NCI-H146 treated with DMSO at 0.1 percent for 48 hours (cell line): ENCODE results near the gene TPRKB.
A peak's percentile ranks its signal among the peaks of the same experiment; 100 is the strongest.
"Not testable (repeated sequence)": the region's sequence is repeated elsewhere in the genome, so short reads cannot be mapped to it uniquely, and the experiment has no call there.

Source experiments
- DNase-seq: peaks from one replicate; lab custom pipeline; 2025; ENCODE audit not compliant: unreplicated experiment; lab: John Stamatoyannopoulos, UW

Gene TPRKB

DNA sequence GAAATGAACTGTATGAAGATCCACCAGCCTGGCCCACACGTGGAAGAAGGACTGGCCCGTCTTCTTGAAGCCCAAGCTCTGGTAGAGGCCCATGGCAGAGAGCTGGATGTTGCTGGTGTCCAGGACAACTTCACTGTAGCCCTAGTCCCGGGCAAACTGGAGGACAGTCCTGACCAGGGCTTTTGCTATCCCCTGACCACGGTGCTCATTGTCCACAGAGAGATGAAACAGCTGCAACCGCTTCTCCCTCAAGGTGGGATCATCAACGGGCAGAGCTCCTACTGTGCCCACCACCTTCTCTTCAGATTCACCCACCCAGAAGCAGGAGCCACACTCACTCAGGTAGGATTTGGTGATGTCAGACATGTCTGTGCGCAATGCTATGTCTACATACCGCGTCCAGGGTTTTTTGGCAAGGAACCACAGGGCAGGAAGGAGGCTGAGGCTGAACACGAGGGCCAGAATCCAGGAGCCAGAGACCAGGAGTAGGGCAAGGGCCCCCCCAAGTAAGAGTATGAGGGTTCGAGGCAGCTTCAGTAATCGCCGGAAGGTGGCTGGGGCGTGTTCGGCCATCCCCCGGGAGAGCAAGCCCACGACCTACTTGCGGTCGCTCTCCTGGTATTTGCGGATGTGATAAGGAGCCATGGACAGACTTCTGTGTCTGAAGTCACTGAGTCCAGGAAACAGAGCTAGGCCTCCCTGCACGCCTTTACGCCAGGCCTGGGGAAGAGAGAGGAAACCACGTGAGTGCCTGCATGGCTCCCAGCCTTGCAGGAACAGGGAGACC is 36.3 kb downstream of the TPRKB start:
- DNase-seq: no peak

DNA sequence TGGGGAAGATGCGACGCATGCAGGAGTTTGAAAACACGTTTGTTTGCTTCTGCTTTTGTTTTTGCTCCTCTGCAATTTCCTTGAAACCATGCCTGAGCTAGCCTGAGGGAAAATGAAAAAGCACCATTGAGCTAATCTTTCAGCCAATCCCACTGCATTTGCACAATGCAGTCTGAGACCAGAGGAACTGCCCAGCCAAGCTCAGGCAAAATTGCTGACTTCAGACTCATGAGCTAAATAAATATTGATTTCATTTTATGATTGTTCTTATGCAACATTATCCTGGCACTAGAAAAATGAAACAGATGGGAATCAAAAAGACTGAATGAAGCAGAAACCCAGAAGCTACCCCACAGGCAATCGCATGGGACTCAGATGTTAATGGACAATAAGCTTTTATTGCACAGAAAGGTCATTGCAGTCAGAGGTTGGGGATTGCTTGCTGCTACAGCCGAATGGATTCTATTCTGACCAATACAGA is 37.0 kb downstream of the TPRKB start:
- peak; percentile 36 for DNase-seq

DNA sequence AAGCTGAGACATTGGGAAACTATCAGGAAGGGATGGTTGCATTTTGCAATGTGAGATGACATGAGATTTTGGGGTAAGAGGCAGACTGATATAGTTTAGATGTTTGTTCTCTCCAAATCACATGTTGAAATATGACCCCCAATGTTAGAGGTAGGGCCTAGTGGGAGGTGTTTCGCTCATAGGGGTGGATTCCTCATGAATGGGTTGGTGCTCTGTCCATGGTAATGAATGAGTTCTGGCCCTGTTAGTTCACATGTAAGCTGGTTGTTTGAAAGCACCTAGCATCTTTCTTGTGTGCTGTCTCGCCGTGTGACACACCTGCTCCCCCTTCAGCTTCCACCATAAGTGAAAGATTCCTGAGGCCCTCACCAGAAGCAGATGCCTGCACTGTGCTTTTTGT is 37.7 kb downstream of the TPRKB start:
- DNase-seq: no peak

DNA sequence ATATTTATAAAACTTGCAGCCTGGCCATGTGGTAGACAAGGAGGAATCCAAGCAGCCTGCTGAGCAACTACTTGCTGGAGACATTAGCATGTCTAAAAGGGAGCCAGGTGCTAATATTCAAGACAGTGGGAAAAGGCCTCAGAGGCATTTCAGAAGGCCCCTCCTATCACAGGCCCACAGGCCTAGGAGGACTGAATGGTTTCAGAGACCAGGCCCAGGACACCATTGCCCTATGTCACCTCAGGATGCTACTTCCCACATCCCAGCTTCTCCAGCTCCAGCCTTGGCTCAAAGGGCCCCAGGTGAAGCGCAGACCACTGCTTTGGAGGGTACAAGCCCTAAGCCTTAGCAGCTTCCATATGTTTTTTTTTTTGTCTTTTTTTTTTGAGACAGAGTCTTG is 39.0 kb downstream of the TPRKB start:
- no peak for DNase-seq

DNA sequence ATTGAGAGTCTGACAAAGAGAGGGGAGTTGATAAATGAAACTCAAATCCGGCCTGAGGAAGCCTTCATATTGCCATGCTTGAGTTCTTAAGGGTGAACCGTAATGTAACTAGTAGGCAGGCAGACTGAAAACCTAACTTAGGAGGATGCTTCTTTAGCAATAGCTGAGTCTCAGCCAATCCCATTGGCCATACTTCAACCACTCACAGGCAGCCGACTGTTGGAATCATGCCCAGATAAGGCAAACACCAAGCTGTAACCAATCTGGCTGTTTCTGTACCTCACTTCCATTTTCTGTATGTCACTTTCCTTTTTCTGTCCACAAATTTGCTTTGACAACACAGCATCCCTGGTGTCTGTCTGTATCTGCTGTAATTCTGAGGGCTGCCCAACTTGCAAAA is 39.5 kb downstream of the TPRKB start:
- no peak for DNase-seq

DNA sequence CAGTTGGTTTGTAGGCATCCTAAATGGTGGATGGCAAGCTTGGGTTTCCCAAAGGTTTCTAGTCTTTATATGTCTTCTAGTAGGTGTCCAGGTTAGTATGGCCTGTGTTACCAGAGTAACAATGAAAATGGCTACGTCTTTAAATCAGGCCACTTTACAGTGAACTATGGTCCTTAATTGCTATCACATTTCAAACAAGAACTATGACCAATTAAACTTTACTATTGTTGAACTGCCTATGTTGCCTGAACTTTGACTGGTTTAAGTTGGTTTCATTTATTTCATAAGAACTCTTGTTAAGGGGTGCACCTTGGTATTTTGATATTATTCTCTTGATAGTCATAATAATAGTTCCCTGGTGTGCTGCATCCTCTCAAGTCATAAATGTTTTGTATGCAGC is 40.2 kb downstream of the TPRKB start:
- DNase-seq: not testable (repeated sequence)

DNA sequence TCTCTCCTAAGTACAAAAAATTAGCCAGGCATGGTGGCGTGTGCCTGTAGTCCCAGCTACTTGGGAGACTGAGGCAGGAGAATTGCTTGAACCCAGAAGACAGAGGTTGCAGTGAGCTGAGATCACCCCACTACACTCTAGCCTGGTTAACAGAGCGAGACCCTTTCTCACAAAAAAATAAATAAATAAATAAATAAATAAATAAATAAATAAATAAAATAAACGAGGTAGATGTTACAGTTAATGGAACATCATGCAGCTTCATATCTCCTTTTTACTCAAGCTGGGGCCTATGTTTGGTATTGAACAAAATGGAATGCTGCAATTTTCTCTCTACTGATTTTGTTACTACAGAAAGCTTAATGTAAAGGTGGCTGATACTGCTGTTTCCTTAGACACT is 40.6 kb downstream of the TPRKB start:
- not testable (repeated sequence) for DNase-seq

DNA sequence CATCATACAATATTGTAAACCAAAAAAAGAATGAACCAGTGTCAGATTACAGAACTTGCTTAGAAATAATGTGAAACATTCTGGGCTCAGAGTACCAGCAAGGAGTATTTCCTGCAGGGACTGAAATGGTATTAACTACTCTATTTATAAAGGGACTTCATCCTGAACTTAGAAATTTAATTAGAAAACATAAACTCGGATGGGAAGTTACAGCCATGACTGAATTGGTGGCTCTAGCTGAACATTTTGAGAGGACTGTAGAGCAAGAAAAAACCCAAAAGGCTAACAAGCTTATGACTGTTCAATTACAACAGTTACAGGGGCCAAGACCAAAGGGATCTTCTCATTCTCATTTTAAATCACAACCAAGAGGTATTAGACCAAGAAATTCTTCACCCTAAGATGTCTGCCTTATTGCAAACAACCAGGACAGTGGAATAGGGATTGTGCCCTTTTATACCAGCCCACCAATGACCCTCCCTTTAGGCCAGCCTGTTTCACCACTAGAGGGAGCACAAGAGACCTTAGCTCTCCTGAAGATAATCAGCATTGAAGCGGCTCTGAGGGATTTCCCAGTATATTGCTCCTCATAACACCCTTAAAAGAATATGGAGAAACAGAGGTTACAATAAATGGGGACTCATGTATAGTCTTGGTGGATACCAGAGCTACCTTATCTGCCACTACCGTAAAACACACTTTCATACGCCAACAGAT is 46.6 kb downstream of the TPRKB start:
- DNase-seq: not testable (repeated sequence)

DNA sequence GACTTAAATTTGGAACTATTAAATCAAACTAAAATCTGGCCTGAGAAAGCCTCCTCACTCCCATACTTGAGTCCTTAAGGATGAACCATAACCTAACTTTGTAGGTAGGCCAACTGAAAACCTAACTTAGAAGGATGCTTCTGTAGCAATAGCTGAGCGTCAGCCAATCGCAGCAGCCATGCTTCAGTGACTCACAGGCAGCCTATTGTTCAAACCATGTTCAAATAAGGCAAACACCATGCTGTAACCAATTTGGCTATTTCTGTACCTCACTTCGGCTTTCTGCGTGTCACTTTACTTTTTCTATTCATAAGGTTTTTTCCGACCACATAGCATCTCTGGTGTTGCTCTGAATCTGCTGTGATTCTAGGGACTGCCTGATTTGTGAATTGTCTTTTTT is 48.7 kb downstream of the TPRKB start:
- DNase-seq: not testable (repeated sequence)

DNA sequence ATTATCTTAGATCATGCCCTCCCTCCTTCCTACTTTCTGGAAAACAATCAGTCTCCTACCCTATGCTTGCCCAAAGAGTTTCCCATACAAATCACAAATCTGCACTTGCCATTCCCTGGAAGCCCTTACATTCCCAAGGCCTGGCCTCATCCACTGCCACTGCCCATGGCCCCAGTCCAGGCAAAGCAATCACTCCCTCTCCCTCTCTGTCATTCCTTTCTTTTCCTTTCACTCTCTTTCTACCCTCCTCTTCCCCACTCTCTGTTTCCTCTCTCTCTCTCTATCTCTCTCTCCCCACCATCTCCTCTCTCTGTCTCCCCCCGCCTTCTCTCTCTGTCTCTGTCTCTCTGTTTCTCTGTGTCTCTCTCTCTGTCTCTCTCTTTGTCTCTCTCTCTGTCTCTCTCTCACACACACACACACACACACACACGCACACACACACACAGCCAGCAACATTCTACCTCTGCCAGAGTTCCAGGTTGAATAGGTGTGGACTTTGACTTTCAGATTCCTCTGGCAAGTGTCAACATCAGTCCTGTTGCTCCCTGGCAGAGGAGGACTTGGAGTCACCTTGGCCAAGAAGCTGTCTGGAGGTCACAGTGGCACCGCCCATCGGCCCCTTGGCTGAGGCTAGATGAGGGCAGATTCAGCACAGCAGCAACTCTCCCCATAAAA is 51.2 kb downstream of the TPRKB start:
- no peak for DNase-seq

DNA sequence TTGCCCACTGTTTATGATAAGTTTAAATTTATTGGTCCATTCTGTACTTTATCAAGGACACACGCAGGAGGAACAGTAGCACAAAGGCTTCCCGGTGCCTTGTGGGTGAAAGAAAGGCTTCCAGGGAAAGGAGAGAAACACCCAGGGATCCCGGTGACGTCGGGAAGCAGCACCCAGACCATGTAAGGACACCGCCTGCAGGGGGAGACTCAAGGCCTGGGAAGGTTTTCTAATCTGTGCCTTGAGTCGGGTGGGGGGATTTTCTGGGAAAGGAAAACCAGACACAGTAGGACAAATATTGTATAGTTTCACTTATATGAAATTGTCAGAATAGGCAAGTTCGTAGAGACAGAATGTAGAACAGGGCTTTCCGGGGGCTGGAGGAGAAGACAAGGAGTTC is 52.2 kb downstream of the TPRKB start:
- not testable (repeated sequence) for DNase-seq

DNA sequence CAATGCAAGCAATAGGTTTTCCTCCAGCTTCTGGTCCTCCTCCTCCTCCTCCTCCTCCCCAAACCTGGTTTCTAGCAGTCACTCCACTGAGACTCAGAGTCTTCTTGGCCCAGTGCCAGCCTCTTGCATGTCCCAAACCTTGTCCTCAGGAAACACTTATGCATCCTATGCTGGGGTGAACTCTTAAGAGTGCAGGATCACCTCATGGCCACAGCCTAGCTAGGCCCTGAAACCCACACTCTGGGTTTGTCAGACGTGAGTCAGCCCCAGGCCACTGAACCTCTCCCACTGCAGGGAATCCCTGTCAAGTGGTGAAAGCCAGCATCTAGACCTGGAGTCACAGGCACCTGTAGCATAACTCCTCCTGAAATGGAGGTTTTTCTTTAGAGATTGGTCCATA is 52.8 kb downstream of the TPRKB start:
- not testable (repeated sequence) for DNase-seq

DNA sequence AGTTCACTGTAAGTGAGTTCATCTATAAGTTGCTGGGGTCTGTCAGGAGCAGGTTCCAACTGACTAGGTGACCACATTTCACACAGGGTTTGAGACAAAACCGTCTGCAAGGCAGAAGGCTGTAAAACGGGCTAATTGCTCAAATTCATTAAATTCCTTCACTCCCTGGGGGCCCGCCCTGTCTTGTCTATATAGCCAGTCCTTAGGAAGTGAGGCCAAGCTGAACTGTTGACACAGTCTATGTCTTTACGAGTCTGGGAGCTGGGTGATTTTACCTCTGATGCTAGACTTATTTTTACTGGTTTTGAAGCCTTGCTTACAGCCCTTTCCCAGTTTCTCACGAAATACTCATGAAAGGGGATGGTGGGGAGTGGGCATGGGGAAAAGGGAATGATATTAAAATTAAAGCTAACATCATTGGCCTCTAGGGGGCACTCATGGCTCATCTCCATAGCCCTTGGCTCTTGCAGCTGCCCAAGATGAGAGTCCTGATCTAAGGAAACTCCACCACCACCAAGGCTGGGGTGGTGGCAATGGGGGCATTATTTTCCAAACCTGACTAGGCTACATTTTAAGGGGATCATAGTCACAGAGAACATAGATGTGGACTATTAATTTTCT is 57.1 kb downstream of the TPRKB start:
- DNase-seq: not testable (repeated sequence)
